HFFc6 (cell line): Measurements from ENCODE around the gene NCLN. TPM values are rescaled to one million over a fixed set of nuclear protein-coding genes. Genes with fewer than 3 reads are reported as not detected.
"Not testable (repeated sequence)": the region's sequence is repeated elsewhere in the genome, so short reads cannot be mapped to it uniquely, and the experiment has no call there.

ENCODE experiments used
- DNase-seq: peaks from one replicate; pipeline ENCODE4 v3.0.0-alpha.2; 2018
- H3K27ac Mint-ChIP-seq: 2 replicates; pipeline ENCODE4 v1.8.0; 2020; ENCODE audit warnings: mild to moderate bottlenecking, mixed read lengths
- H3K27me3 Mint-ChIP-seq: 2 replicates; pipeline ENCODE4 v1.8.0; 2021; ENCODE audit warnings: mild to moderate bottlenecking, moderate library complexity, mixed read lengths; ENCODE audit not compliant: insufficient read depth
- H3K36me3 Mint-ChIP-seq: 2 replicates; pipeline ENCODE4 v1.8.0; 2021; ENCODE audit warnings: low read depth, mixed read lengths
- H3K4me1 Mint-ChIP-seq: 2 replicates; pipeline ENCODE4 v1.8.0; 2020; ENCODE audit warnings: low read depth, mixed read lengths
- H3K4me3 Mint-ChIP-seq: 2 replicates; pipeline ENCODE4 v1.8.0; 2020; ENCODE audit warnings: mild to moderate bottlenecking, moderate library complexity, mixed read lengths
- H3K9me3 Mint-ChIP-seq: 2 replicates; pipeline ENCODE4 v1.8.0; 2020; ENCODE audit warnings: mild to moderate bottlenecking, mixed read lengths
- total RNA-seq, 6 experiments: library from RNA; stranded (reverse); fragmentation: NEBNext Ultra II Directional; extraction: Animal tissue kit (Norgen Biotek cat#: 25700); gene quantifications; 2 replicates in 1 of 6; 3 replicates in 5 of 6; pipeline ENCODE4 v1.2.3, GENCODE V29; 2021
- TF ChIP-seq, protein P1 (sequence below): fragments of 200-600 bp; sonication (generic); IDR thresholded peaks from 2 replicates; pipeline ENCODE4 v1.5.0; 2021; ENCODE audit warnings: antibody characterized with exemption, mild to moderate bottlenecking

The NCLN gene
- total RNA-seq, 6 experiments from 2014 or later: 98.1 to 130 (median 106) TPM

DNA sequence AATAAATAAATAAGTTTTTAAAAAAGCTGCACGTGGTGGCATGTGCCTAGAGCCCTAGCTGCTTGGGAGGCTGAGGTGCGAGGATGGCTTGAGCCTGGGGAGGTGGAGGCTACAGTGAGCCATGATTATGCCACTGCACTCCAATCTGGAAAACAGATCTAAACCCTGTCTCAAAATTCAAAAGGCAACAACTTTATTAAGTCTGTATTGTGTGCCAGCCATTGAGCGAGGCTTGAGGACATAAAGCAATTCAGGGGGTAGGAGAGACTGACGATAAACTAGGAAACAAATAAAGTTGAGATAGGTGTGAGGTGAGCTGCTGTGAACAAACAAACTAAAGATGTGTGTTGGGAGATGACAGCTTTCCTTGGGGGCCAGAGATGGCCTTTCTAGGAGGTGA, 47.4 kb downstream of the NCLN start:
- H3K4me1 Mint-ChIP-seq: no peaks in the 10 kb centered on the region
- H3K4me3 Mint-ChIP-seq: no peak overlapping the region
- H3K27me3 Mint-ChIP-seq: peaks cover 14% of the 10 kb centered on the region
- TF ChIP-seq, protein P1, sequence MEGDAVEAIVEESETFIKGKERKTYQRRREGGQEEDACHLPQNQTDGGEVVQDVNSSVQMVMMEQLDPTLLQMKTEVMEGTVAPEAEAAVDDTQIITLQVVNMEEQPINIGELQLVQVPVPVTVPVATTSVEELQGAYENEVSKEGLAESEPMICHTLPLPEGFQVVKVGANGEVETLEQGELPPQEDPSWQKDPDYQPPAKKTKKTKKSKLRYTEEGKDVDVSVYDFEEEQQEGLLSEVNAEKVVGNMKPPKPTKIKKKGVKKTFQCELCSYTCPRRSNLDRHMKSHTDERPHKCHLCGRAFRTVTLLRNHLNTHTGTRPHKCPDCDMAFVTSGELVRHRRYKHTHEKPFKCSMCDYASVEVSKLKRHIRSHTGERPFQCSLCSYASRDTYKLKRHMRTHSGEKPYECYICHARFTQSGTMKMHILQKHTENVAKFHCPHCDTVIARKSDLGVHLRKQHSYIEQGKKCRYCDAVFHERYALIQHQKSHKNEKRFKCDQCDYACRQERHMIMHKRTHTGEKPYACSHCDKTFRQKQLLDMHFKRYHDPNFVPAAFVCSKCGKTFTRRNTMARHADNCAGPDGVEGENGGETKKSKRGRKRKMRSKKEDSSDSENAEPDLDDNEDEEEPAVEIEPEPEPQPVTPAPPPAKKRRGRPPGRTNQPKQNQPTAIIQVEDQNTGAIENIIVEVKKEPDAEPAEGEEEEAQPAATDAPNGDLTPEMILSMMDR: no peak
- no peaks in the 10 kb centered on the region for H3K36me3 Mint-ChIP-seq
- no peaks in the 10 kb centered on the region for H3K9me3 Mint-ChIP-seq
- H3K27ac Mint-ChIP-seq: no peak overlapping the region
- DNase-seq: no peak

DNA sequence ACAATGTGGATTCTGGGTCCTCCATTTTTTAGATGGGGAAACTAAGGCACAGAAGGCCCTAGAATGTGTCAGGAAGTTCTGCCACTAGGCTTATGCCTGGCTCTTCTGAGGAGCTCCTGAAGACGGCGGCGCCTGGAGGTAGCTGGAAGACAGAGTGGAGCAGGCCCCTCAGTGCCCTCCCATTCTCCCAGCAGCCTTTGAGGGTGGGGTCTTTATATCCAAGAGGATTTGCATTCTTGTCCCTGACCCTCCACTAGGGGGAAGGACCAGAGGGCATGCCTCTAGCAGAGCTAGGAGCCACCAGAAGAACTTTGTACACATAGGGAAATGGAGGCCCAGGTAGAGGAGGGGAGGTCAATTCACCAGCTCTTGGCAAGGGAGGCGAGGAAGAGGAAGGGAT, 48.1 kb downstream of the NCLN start:
- no peak overlapping the region for H3K27ac Mint-ChIP-seq
- H3K27me3 Mint-ChIP-seq: peaks cover 14% of the 10 kb centered on the region
- H3K4me1 Mint-ChIP-seq: no peaks in the 10 kb centered on the region
- H3K36me3 Mint-ChIP-seq: no peaks in the 10 kb centered on the region
- DNase-seq: no peak
- no peak overlapping the region for H3K4me3 Mint-ChIP-seq
- TF ChIP-seq, protein P1: no peak
- H3K9me3 Mint-ChIP-seq: no peaks in the 10 kb centered on the region

DNA sequence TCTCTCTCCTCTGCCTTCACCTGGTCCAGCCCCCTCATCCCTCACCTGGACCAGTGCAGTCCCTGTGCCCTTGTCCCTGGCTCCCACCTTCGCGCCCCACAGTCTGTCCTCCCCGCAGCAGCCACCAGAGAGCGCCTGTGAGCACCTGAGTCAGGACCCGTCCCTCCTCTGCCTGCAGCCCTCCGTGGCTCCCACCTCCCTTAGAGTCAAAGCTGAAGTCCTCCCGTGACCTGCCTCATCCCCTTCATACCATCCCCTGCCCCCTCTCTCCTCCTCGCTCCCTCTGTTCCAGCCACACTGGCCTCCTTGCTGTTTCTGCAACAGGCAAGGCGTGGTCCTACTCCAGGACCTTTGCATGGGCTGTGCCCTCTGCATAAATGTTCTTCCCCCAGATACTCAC, 49.1 kb downstream of the NCLN start:
- H3K4me1 Mint-ChIP-seq: no peaks in the 10 kb centered on the region
- H3K36me3 Mint-ChIP-seq: no peaks in the 10 kb centered on the region
- no peaks in the 10 kb centered on the region for H3K9me3 Mint-ChIP-seq
- peaks cover 12% of the 10 kb centered on the region for H3K27me3 Mint-ChIP-seq
- H3K27ac Mint-ChIP-seq: no peak overlapping the region
- no peak overlapping the region for H3K4me3 Mint-ChIP-seq
- no peak for DNase-seq
- TF ChIP-seq, protein P1: peak; percentile 56; the same call in 1 of the 2 replicates

DNA sequence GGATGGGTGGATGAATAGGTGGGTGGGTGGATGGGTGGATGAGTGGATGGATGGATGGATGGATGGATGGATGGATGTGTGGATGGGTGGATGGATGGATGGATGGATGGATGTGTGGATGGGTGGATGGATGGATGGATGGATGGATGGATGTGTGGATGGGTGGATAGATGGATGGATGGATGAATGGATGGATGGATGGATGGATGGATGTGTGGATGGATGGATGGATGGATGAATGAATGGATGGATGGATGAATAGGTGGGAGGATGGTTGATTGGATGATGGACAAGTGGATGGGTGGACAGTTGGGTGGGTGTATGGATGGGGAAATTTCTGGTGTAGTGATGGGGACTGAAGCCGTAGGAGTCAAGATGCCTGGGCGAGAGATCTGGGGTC, 49.9 kb downstream of the NCLN start:
- not testable (repeated sequence) for H3K27ac Mint-ChIP-seq, H3K4me1 Mint-ChIP-seq, DNase-seq, H3K4me3 Mint-ChIP-seq, H3K36me3 Mint-ChIP-seq, H3K9me3 Mint-ChIP-seq
- H3K27me3 Mint-ChIP-seq: peaks cover 14% of the 10 kb centered on the region

DNA sequence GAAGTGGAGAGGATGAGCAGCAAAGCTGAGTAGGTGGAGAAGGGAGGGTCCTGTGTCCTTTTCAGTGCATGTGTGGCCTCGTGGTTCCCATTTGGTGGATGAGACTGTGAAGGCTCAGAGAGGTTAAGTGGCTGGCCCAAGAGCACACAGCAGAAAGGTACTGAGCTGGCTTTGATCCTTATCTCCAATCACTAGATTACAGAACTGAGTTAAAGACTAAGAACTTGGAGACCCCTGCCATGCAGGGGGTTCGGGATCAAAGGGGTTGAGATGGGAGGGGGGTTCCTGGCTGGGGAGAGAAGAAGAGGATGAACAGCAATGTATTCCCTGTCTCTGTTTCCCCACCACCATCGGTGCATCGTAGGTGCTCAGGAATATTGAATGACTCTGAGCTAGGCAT, 50.5 kb downstream of the NCLN start:
- Mint-ChIP-seq H3K9me3 (no peaks in the 10 kb centered on the region), H3K27me3 (peaks cover 14% of the 10 kb centered on the region), H3K4me1 (no peaks in the 10 kb centered on the region), H3K27ac (no peak overlapping the region), H3K36me3 (no peaks in the 10 kb centered on the region), H3K4me3 (no peak overlapping the region)
- TF ChIP-seq, protein P1: no peak
- no peak for DNase-seq

DNA sequence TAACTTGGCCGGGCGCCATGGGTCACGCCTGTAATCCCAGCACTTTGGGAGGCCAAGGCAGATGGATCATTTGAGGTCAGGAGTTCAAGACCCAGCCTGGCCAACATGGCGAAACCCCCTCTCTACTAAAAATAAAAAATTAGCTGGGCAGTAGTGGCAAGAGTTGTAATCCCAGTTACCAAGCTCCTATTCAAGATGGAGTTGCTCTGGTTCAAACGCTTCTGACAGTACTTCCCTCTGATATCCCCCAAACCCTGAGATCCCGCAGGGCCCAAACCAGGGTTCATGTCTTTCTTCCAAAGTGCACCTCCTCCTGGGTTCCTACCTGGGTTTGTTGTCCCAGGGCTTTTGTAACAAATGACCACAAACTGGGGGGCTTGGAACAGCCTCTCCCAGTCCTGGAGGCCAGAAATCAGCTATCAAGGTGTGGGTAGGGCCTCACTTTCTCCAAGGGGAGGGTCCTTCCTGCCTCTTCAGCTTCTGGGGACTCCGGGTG, 52.4 kb downstream of the NCLN start:
- Mint-ChIP-seq H3K36me3 (no peaks in the 10 kb centered on the region), H3K27me3 (peaks cover 14% of the 10 kb centered on the region), H3K4me1 (no peaks in the 10 kb centered on the region), H3K27ac (no peak overlapping the region), H3K4me3 (no peak overlapping the region), H3K9me3 (no peaks in the 10 kb centered on the region)
- no peak for DNase-seq
- TF ChIP-seq, protein P1: no peak
